ENCODE results near the gene FAM9B. TPM values are rescaled to one million over a fixed set of nuclear protein-coding genes. Genes with fewer than 3 reads are reported as not detected.

Gene FAM9B
- total RNA-seq, 1 experiment from 2014 or later, result not detected

- ChIA-PET POLR2A (no interaction called here), CTCF (no interaction called here)
- no peak overlapping the region for H3K4me3 ChIP-seq (ENCODE audit: low read depth in 2 of 2, low read length in 2 of 2)
- in situ Hi-C loops (cut with HindIII; ENCODE audit: low pct_unique_long_range_greater_than_20kb, low sequenced_read_pairs) (no loop called here), intact Hi-C loops (cut with micrococcal nuclease; ENCODE audit: unreplicated experiment) (no loop called here)
- TF ChIP-seq TCF7L2 (IDR thresholded peaks at IDR 0.05; ENCODE audit: low read depth, low read length) (no peak), SIN3A (IDR thresholded peaks at IDR 0.05; ENCODE audit: borderline replicate concordance, insufficient read depth, low read depth, low read length) (no peak), REST (IDR thresholded peaks at IDR 0.05; ENCODE audit: insufficient read depth in 1 of 2, low read depth in 2 of 2, low read length in 1 of 2) (no peak), POLR2AphosphoS5 (IDR thresholded peaks at IDR 0.05; ENCODE audit: low read depth, low read length) (no peak), CTCF (IDR thresholded peaks at IDR 0.05) (no peak)
- H3K4me1 ChIP-seq (ENCODE audit: control insufficient read depth, insufficient read depth, low read length), result no peaks in the 10 kb centered on the region
- no peak overlapping the region for H3K27ac ChIP-seq (ENCODE audit: low read length)
- H3K27me3 ChIP-seq (ENCODE audit: control insufficient read depth, insufficient read depth, low read length), result no peaks in the 10 kb centered on the region
- no TSS peak for BruUV-seq (replicated peaks)
- no peak for ATAC-seq
- DNase-seq (ENCODE audit: low read depth, low spot score), result no peak
- H3K36me3 ChIP-seq (ENCODE audit: control insufficient read depth, insufficient read depth, low read length), result no peaks in the 10 kb centered on the region
- H3K9me3 ChIP-seq (ENCODE audit: control insufficient read depth, insufficient read depth, low read depth, low read length), result no peaks in the 10 kb centered on the region
These were observed 18.2 kb upstream of the FAM9B start for GRCh38 chrX:9052081-9052480.

DNA sequence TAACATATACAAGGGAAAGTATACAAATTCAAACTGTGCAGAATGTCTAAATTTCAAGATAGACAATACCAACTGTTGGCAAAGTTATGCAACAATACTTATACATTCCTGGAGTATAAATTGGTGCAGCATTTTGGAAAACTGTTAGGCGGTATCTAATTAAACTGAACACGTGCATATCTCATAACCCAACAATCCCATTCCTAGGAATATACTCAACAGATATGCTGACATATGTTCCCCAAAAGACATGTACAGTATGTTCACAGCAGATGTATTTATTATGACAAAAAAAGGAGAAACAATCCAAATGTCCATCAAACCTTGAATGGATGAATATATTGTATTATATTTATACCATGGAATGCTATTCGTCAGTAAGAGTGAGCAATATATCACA lies 16.4 kb upstream of the FAM9B start:
- in situ Hi-C loops (cut with HindIII; ENCODE audit: low pct_unique_long_range_greater_than_20kb, low sequenced_read_pairs), result no loop called here
- ATAC-seq (no peak), DNase-seq (ENCODE audit: low read depth, low spot score) (no peak)
- TF ChIP-seq REST (IDR thresholded peaks at IDR 0.05; ENCODE audit: insufficient read depth in 1 of 2, low read depth in 2 of 2, low read length in 1 of 2), result no peak
- TF ChIP-seq CTCF (IDR thresholded peaks at IDR 0.05), result no peak
- TF ChIP-seq POLR2AphosphoS5 (IDR thresholded peaks at IDR 0.05; ENCODE audit: low read depth, low read length), result no peak
- no peak for TF ChIP-seq SIN3A (IDR thresholded peaks at IDR 0.05; ENCODE audit: borderline replicate concordance, insufficient read depth, low read depth, low read length)
- no peak for TF ChIP-seq TCF7L2 (IDR thresholded peaks at IDR 0.05; ENCODE audit: low read depth, low read length)
- no TSS peak for BruUV-seq (replicated peaks)
- H3K36me3 ChIP-seq (ENCODE audit: control insufficient read depth, insufficient read depth, low read length), result no peaks in the 10 kb centered on the region
- no peak overlapping the region for H3K4me3 ChIP-seq (ENCODE audit: low read depth in 2 of 2, low read length in 2 of 2)
- H3K4me1 ChIP-seq (ENCODE audit: control insufficient read depth, insufficient read depth, low read length), result no peaks in the 10 kb centered on the region
- intact Hi-C loops (cut with micrococcal nuclease; ENCODE audit: unreplicated experiment), result no loop called here
- no peak overlapping the region for H3K27ac ChIP-seq (ENCODE audit: low read length)
- no peaks in the 10 kb centered on the region for H3K9me3 ChIP-seq (ENCODE audit: control insufficient read depth, insufficient read depth, low read depth, low read length)
- ChIA-PET CTCF (no interaction called here), POLR2A (no interaction called here)
- H3K27me3 ChIP-seq (ENCODE audit: control insufficient read depth, insufficient read depth, low read length), result no peaks in the 10 kb centered on the region

Data from Panc1 (cell line).